ENCODE measurements around the gene AKIRIN2. TPM values are rescaled to one million over a fixed set of nuclear protein-coding genes. Genes with fewer than 3 reads are reported as not detected.

The AKIRIN2 gene
- total RNA-seq, 1 experiment from 2014 or later = 64.5 TPM

DNA sequence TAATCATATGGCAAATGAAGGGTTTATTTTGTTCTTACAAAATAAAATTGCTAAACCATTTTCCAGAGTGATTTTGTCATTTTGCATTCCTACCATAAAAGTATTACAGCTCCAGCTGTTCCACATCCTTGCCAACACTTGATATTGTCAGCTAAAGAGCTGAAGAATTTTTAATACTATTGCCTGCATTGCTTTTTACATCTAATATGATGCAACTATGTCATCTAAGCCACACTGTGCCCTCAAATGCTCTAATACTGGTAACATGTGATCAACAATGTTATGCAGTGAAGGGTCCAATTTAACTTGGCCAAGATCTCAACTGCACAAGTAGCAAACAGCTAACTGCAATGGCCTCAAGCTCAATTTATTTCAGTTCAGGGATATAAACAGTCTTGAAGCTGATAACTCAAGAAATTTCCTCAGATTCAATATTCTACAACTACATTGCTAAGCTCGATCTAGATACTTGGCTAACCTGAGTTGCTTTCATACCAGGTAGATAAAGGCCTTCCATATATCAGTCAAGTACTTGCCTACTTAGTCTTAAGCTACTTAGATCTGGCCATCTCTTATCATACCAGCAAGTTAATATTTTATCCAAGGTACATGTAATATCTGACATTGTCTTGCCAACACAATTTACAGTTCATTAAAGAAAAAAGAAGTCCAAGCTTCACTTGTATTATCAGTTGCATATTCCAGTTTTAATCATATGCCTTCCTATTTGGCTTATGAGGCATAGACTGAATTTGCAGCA, 17.0 kb downstream of the AKIRIN2 start:
- Histone ChIP-seq H3K27me3 (no peaks in the 10 kb centered on the region), H3K36me3 (peaks cover 49% of the 10 kb centered on the region), H3K9me3 (replicated peaks) (no peaks in the 10 kb centered on the region), H3K27ac (no peak overlapping the region), H3K4me3 (no peak overlapping the region), H3K4me1 (no peaks in the 10 kb centered on the region)
- DNase-seq = no peak

DNA sequence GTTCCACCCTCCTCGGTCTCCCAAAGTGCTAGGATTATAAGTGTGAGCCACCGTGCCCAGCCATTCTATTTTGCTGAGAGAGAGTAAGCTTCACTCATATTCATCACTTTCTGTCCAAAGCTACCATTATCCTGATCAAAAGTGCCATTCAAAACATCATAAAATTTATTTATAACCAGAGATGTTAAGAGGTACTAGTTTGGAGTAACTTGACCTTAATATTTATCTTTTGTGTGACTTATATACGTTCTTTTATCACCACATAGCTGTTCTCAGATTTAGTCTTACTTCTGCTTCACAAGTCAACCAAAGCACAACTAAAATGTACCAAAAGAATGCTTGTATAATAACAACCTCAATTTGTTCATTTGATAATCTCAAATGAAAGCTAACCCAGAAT, 18.1 kb downstream of the AKIRIN2 start:
- no peak for DNase-seq
- no peaks in the 10 kb centered on the region for H3K27me3 ChIP-seq
- no peak overlapping the region for H3K27ac ChIP-seq
- peaks cover 51% of the 10 kb centered on the region for H3K36me3 ChIP-seq
- H3K9me3 ChIP-seq (replicated peaks) = no peaks in the 10 kb centered on the region
- no peak overlapping the region for H3K4me3 ChIP-seq
- H3K4me1 ChIP-seq = no peaks in the 10 kb centered on the region

- DNase-seq = no peak
- Histone ChIP-seq H3K27ac (no peak overlapping the region), H3K4me3 (no peak overlapping the region)
Observed at GRCh38 chr6:87682310-87682709, 19.7 kb downstream of the AKIRIN2 start.

DNA sequence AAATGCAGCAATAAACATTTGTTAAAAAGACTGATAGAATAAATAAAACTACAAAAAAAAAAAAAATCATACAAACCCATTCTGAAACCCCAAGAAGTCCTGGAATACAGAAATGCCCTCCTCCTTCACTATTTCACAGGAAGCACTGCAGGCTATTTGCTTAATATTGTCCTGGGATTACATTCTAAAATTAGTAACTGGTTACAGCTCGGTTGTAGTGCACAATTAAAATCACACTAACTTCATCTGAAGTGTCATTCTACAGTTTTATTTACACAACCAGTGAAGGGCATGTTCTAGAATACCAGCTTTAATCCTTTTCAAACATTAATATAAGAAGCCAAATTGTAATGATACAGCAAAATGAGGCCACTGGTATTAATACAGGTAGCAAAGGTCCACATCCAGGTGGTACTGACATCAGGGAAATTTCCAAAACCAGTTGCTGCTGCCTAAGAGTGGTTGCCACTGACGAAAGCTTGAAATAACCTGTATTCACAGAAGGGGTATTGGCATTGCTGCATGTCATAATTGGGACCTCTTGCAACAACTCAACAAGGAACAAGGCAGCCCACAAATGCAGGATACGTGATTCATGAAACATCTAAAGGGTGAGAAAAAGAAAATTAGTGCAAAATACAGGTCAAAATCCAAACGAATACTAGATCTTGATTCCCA, 26.9 kb downstream of the AKIRIN2 start:
- no peaks in the 10 kb centered on the region; the same call in 1 of the 2 replicates for H3K9me3 ChIP-seq (replicated peaks)
- H3K4me1 ChIP-seq = no peaks in the 10 kb centered on the region
- H3K27ac ChIP-seq = no peak overlapping the region
- no peak overlapping the region for H3K4me3 ChIP-seq
- H3K27me3 ChIP-seq = no peaks in the 10 kb centered on the region
- DNase-seq = no peak
- peaks cover 88% of the 10 kb centered on the region for H3K36me3 ChIP-seq

More at GRCh38 chr6:87682310-87682709, 19.7 kb downstream of the AKIRIN2 start:
- H3K9me3 ChIP-seq (replicated peaks) = no peaks in the 10 kb centered on the region
- no peaks in the 10 kb centered on the region for H3K27me3 ChIP-seq
- H3K4me1 ChIP-seq = no peaks in the 10 kb centered on the region
- peaks cover 64% of the 10 kb centered on the region for H3K36me3 ChIP-seq

- Histone ChIP-seq H3K4me1 (no peaks in the 10 kb centered on the region), H3K4me3 (no peak overlapping the region), H3K36me3 (peaks cover 91% of the 10 kb centered on the region), H3K9me3 (replicated peaks) (no peaks in the 10 kb centered on the region; the same call in 1 of the 2 replicates), H3K27ac (no peak overlapping the region), H3K27me3 (no peaks in the 10 kb centered on the region)
- DNase-seq = no peak
Observed at GRCh38 chr6:87674290-87674689, 27.7 kb downstream of the AKIRIN2 start.

GRCh38 chr6:87673237-87673636, 28.8 kb downstream of the AKIRIN2 start:
- no peaks in the 10 kb centered on the region; the same call in 1 of the 2 replicates for H3K9me3 ChIP-seq (replicated peaks)
- H3K4me3 ChIP-seq = no peak overlapping the region
- H3K4me1 ChIP-seq = no peaks in the 10 kb centered on the region
- no peaks in the 10 kb centered on the region for H3K27me3 ChIP-seq
- H3K36me3 ChIP-seq = peaks cover 85% of the 10 kb centered on the region
- DNase-seq = no peak
- H3K27ac ChIP-seq = no peak overlapping the region

- no peaks in the 10 kb centered on the region for H3K27me3 ChIP-seq
- no peak overlapping the region for H3K27ac ChIP-seq
- DNase-seq = no peak
- no peaks in the 10 kb centered on the region for H3K4me1 ChIP-seq
- H3K9me3 ChIP-seq (replicated peaks) = no peaks in the 10 kb centered on the region; the same call in 1 of the 2 replicates
- H3K36me3 ChIP-seq = peaks cover 82% of the 10 kb centered on the region
- no peak overlapping the region for H3K4me3 ChIP-seq
Observed at GRCh38 chr6:87672641-87673040, 29.4 kb downstream of the AKIRIN2 start.

DNA sequence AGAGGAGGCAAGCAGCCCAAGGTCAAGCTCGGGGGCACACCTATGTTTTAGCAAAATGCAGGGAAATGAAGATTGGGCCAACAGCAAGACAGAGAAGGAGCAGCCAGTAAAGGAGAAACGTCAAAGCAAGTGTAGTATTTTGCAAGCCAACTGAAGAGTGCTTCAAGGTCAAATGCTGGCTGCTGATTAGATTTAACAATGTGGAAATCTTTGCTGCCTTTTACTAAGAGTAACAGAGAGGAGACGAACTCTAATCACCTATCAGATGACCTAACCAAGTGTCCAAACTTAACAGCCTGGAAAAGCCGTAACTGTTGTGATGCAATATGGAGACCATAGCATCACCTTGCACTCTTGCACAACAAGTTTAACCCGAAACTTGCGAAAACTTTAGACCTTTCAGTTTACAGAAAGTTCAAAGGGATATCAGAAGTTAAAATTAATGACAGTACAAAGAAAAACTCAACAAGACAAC, 30.4 kb downstream of the AKIRIN2 start:
- Histone ChIP-seq H3K4me1 (no peaks in the 10 kb centered on the region), H3K27ac (no peak overlapping the region), H3K36me3 (peaks cover 72% of the 10 kb centered on the region), H3K27me3 (no peaks in the 10 kb centered on the region), H3K4me3 (no peak overlapping the region), H3K9me3 (replicated peaks) (no peaks in the 10 kb centered on the region; the same call in 1 of the 2 replicates)
- no peak for DNase-seq

DNA sequence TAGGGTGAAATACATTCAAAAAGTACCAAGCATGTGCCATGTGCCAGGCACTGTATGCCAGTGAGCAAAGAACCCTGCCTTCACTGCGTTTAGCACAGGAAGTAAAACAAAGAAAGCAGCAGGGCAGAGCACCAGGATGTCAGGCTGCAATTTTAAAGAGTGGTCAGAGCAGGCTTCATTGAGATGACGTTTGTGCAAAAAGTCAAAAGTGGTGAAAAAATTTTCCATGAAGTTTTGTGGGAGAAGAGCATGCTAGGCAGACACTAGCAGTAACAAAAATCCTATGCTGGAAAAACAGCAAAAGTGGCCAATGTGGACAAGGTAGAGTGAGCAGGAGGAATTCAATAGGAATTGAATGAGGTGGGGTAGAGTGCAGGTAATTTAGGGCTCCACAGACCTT, 31.3 kb downstream of the AKIRIN2 start:
- no peaks in the 10 kb centered on the region; the same call in 1 of the 2 replicates for H3K9me3 ChIP-seq (replicated peaks)
- H3K27ac ChIP-seq = no peak overlapping the region
- DNase-seq = no peak
- H3K4me1 ChIP-seq = no peaks in the 10 kb centered on the region
- H3K36me3 ChIP-seq = peaks cover 68% of the 10 kb centered on the region
- H3K27me3 ChIP-seq = no peaks in the 10 kb centered on the region
- H3K4me3 ChIP-seq = no peak overlapping the region

DNA sequence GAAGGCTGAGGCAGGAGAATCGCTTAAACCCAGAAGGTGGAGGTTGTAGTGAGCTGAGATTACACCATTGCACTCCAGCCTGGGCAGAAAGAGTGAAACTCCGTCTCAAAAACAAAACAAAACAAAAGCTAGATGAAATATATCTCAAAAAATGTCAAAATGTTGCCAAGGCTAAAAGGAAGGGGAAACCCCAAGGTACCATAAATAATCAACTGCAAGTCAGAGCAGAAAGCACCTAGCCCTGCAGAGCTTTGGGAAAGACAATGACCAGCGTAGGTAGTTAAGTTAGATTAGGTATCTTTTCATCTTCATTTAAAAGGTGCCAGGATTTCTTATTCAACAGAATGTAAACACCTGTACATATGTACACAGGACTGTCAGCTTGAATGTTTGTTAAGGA, 33.0 kb downstream of the AKIRIN2 start:
- no peak overlapping the region for H3K4me3 ChIP-seq

DNA sequence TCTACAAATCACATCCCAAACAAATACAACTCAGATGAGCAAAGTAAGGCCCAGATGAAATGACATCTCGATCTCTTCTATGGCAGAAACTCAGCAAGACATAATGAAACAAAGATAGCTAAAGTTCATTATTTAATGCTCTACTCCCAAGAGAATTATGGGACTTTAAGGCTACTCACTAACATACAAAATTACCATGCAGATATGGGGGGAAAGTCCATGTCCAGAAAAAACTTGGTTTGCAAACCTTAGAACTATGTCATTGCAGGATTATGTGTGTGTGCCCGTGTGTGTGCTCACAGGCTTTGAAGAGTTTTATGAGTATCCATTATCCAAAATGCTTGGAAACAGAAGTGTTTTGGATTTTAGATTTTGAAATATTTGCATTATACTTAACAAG, 34.0 kb downstream of the AKIRIN2 start:
- no peaks in the 10 kb centered on the region for H3K27me3 ChIP-seq
- no peak overlapping the region for H3K4me3 ChIP-seq
- no peak overlapping the region for H3K27ac ChIP-seq
- peaks cover 5% of the 10 kb centered on the region; the same call in 1 of the 2 replicates for H3K4me1 ChIP-seq
- H3K9me3 ChIP-seq (replicated peaks) = no peaks in the 10 kb centered on the region
- H3K36me3 ChIP-seq = peaks cover 47% of the 10 kb centered on the region
- DNase-seq = no peak

More for the DNA sequence above, 33.0 kb downstream of the AKIRIN2 start:
- H3K9me3 ChIP-seq (replicated peaks) = no peaks in the 10 kb centered on the region
- H3K27me3 ChIP-seq = no peaks in the 10 kb centered on the region
- no peak overlapping the region for H3K27ac ChIP-seq
- H3K4me1 ChIP-seq = no peaks in the 10 kb centered on the region
- H3K36me3 ChIP-seq = peaks cover 57% of the 10 kb centered on the region
- no peak for DNase-seq

- no peak for DNase-seq
- no peaks in the 10 kb centered on the region for H3K27me3 ChIP-seq
- no peaks in the 10 kb centered on the region for H3K9me3 ChIP-seq (replicated peaks)
- no peak overlapping the region for H3K4me3 ChIP-seq
- H3K4me1 ChIP-seq = peaks cover 5% of the 10 kb centered on the region; the same call in 1 of the 2 replicates
- no peak overlapping the region for H3K27ac ChIP-seq
- peaks cover 44% of the 10 kb centered on the region for H3K36me3 ChIP-seq
Observed at GRCh38 chr6:87667032-87667431, 35.0 kb downstream of the AKIRIN2 start.

GRCh38 chr6:87664921-87665485, 37.0 kb downstream of the AKIRIN2 start:
- Histone ChIP-seq H3K27me3 (no peaks in the 10 kb centered on the region), H3K36me3 (peaks cover 31% of the 10 kb centered on the region), H3K4me3 (no peak overlapping the region), H3K4me1 (peaks cover 5% of the 10 kb centered on the region; the same call in 1 of the 2 replicates), H3K9me3 (replicated peaks) (no peaks in the 10 kb centered on the region), H3K27ac (no peak overlapping the region)
- no peak for DNase-seq

DNA sequence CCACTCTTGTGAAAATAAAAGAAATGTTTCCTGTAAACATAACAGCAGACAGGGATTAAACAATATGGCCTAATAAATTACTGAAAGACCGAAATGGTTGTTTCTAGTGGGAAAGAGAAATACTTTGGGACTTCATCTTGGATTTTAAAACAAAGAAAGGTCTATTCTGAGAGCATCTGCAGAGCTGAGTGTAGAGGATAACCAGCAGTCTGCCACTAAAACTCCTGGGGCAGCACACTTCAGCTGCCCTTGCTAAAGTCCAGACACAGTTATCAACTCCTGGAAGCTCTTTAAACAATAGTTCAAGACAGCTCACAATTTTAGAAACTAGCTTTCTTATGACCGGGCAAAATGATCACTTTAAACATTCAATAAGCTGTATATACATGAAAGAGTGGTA, 38.6 kb downstream of the AKIRIN2 start:
- Histone ChIP-seq H3K36me3 (peaks cover 27% of the 10 kb centered on the region), H3K9me3 (replicated peaks) (no peaks in the 10 kb centered on the region), H3K4me1 (peaks cover 5% of the 10 kb centered on the region; the same call in 1 of the 2 replicates), H3K27me3 (no peaks in the 10 kb centered on the region), H3K27ac (peak overlapping the region; percentile 2; the same call in 1 of the 2 replicates), H3K4me3 (no peak overlapping the region)
- peak; percentile 9 to 56 for DNase-seq

DNA sequence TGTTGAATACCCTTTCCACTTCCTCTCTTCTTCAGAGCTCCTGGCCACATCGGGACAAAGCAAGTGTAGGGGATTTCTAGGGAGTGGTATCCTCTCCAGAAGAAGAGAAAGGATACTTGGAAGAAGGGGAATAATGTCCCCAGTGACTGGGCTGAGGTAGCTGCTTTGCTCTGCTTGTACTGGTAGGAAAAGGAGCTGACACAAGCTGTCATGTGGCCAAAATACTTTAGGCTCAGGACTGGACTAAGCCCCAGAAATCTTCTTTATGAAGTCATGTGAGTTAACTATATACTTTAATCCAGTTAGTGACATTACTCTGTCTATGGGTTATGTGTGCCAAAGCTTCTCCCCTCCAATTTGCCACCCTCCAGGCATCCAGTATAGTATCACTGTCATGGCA, 40.5 kb downstream of the AKIRIN2 start:
- DNase-seq = no peak
- H3K9me3 ChIP-seq (replicated peaks) = no peaks in the 10 kb centered on the region
- H3K27me3 ChIP-seq = no peaks in the 10 kb centered on the region
- no peak overlapping the region for H3K4me3 ChIP-seq
- peaks cover 5% of the 10 kb centered on the region; the same call in 1 of the 2 replicates for H3K4me1 ChIP-seq
- peaks cover 39% of the 10 kb centered on the region for H3K36me3 ChIP-seq
- no peak overlapping the region for H3K27ac ChIP-seq
